Hepatocyte (in vitro differentiated cells): ENCODE data around the gene ASCC2.

Experiments
- EZH2 ChIP-seq: fragments of 200-600 bp; sonication (generic); IDR thresholded peaks from 2 replicates; pipeline ENCODE4 v1.6.1; 2016; ENCODE audit warnings: antibody characterized with exemption, mild to moderate bottlenecking, borderline replicate concordance
- EZH2phosphoT487 ChIP-seq: fragments of 200-600 bp; sonication (generic); IDR thresholded peaks from one replicate; pipeline ENCODE4 v1.6.1; 2018; ENCODE audit warnings: antibody characterized with exemption, mild to moderate bottlenecking, low read depth, moderate library complexity; ENCODE audit not compliant: unreplicated experiment, severe bottlenecking
- TF ChIP-seq, protein P1 (sequence below): fragments of 200-600 bp; sonication (generic); IDR thresholded peaks from 2 replicates; pipeline ENCODE4 v1.5.1; 2016; ENCODE audit warnings: antibody characterized with exemption, mild to moderate bottlenecking; ENCODE audit not compliant: poor library complexity

- TF ChIP-seq, protein P1, sequence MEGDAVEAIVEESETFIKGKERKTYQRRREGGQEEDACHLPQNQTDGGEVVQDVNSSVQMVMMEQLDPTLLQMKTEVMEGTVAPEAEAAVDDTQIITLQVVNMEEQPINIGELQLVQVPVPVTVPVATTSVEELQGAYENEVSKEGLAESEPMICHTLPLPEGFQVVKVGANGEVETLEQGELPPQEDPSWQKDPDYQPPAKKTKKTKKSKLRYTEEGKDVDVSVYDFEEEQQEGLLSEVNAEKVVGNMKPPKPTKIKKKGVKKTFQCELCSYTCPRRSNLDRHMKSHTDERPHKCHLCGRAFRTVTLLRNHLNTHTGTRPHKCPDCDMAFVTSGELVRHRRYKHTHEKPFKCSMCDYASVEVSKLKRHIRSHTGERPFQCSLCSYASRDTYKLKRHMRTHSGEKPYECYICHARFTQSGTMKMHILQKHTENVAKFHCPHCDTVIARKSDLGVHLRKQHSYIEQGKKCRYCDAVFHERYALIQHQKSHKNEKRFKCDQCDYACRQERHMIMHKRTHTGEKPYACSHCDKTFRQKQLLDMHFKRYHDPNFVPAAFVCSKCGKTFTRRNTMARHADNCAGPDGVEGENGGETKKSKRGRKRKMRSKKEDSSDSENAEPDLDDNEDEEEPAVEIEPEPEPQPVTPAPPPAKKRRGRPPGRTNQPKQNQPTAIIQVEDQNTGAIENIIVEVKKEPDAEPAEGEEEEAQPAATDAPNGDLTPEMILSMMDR: no peak
- no peak for TF ChIP-seq EZH2
- TF ChIP-seq EZH2phosphoT487: no peak
These were observed 39.5 kb upstream of the ASCC2 start for GRCh38 chr22:29877620-29878019.
